HEK293 (cell line): ENCODE results near the gene HNRNPUL2.

Experiments
- CTCF ChIA-PET: fragments of 350-600 bp; formaldehyde crosslinking; extraction: SDS; loops from one replicate; lab custom pipeline; 2021; ENCODE audit warnings: antibody characterized with exemption; lab: Yijun Ruan, JAX
- POLR2A ChIA-PET: fragments of 300-600 bp; formaldehyde crosslinking; extraction: SDS; loops from one replicate; lab custom pipeline; 2020; ENCODE audit warnings: antibody characterized with exemption, inconsistent platforms; lab: Yijun Ruan, JAX
- H3K27ac ChIP-seq: fragments of 200-500 bp; sonication (Bioruptor generic); 2 replicates; pipeline ENCODE4 v1.5.1; 2014; ENCODE audit warnings: low read depth, low read length, control low read depth, inconsistent platforms; ENCODE audit errors: extremely low read depth
- H3K36me3 ChIP-seq, 2 experiments: fragments of 200-500 bp in 1 of 2; sonication (Bioruptor generic) in 1 of 2; 1 replicate in 1 of 2; 2 replicates in 1 of 2; pipeline ENCODE4 v1.5.1; 2014 to 2017; ENCODE audit warnings: inconsistent platforms in 2 of 2, low read length in 2 of 2; ENCODE audit not compliant: control insufficient read depth in 2 of 2, insufficient read depth in 1 of 2
- H3K4me1 ChIP-seq: fragments of 200-500 bp; sonication (Bioruptor generic); 2 replicates; pipeline ENCODE4 v1.5.1; 2014; ENCODE audit warnings: mild to moderate bottlenecking, low read length, inconsistent platforms; ENCODE audit not compliant: control insufficient read depth, insufficient read depth
- H3K4me3 ChIP-seq: 2 replicates; pipeline ENCODE4 v1.5.1; 2011; ENCODE audit warnings: low read depth, mild to moderate bottlenecking, control low read depth, low read length, moderate library complexity
- H3K9me3 ChIP-seq: fragments of 200-500 bp; sonication (Bioruptor generic); 2 replicates; pipeline ENCODE4 v1.5.1; 2014; ENCODE audit warnings: low read depth, low read length, inconsistent platforms; ENCODE audit not compliant: control insufficient read depth, insufficient read depth
- BCL11B ChIP-seq: fragments of 450-650 bp; formaldehyde crosslinking; IDR thresholded peaks from 2 replicates; pipeline ENCODE4 v1.5.1; 2016; ENCODE audit warnings: low read depth, missing biosample characterization, missing genetic modification characterization
- GLIS1 ChIP-seq: fragments of 450-650 bp; formaldehyde crosslinking; IDR thresholded peaks from 2 replicates; pipeline ENCODE4 v1.5.1; 2016; ENCODE audit warnings: missing biosample characterization, missing genetic modification characterization
- KLF1 ChIP-seq: fragments of 450-650 bp; formaldehyde crosslinking; IDR thresholded peaks from 2 replicates; pipeline ENCODE4 v1.5.1; 2016; ENCODE audit warnings: missing biosample characterization, missing genetic modification characterization
- KLF8 ChIP-seq: fragments of 450-650 bp; formaldehyde crosslinking; IDR thresholded peaks from 2 replicates; pipeline ENCODE4 v1.5.1; 2016; ENCODE audit warnings: missing biosample characterization, missing genetic modification characterization
- MZF1 ChIP-seq: fragments of 450-650 bp; formaldehyde crosslinking; IDR thresholded peaks from 2 replicates; pipeline ENCODE4 v1.5.1; 2017; ENCODE audit warnings: missing biosample characterization, missing genetic modification characterization, borderline replicate concordance
- RBAK ChIP-seq: fragments of 450-650 bp; formaldehyde crosslinking; IDR thresholded peaks from 2 replicates; pipeline ENCODE4 v1.5.1; 2016; ENCODE audit warnings: missing biosample characterization, missing genetic modification characterization
- SP3 ChIP-seq: fragments of 450-650 bp; formaldehyde crosslinking; IDR thresholded peaks from 2 replicates; pipeline ENCODE4 v1.5.1; 2016; ENCODE audit warnings: missing biosample characterization, missing genetic modification characterization
- TRIM28 ChIP-seq: IDR thresholded peaks from 2 replicates; pipeline ENCODE4 v1.6.1; 2011; ENCODE audit warnings: low read length, control low read depth, borderline replicate concordance
- ZFP41 ChIP-seq: fragments of 450-650 bp; formaldehyde crosslinking; IDR thresholded peaks from 2 replicates; pipeline ENCODE4 v1.5.1; 2016; ENCODE audit warnings: missing biosample characterization, missing genetic modification characterization, borderline replicate concordance
- ZNF175 ChIP-seq: fragments of 450-650 bp; formaldehyde crosslinking; IDR thresholded peaks from 2 replicates; pipeline ENCODE4 v1.5.1; 2016; ENCODE audit warnings: missing biosample characterization, missing genetic modification characterization
- ZNF24 ChIP-seq: fragments of 450-650 bp; formaldehyde crosslinking; IDR thresholded peaks from 2 replicates; pipeline ENCODE4 v1.5.1; 2016; ENCODE audit warnings: missing biosample characterization, missing genetic modification characterization
- ZNF335 ChIP-seq: fragments of 450-650 bp; formaldehyde crosslinking; conservative IDR thresholded peaks from 2 replicates; pipeline ENCODE4 v1.5.1; 2016; ENCODE audit warnings: missing biosample characterization, missing genetic modification characterization
- ZNF501 ChIP-seq: fragments of 450-650 bp; formaldehyde crosslinking; IDR thresholded peaks from 2 replicates; pipeline ENCODE4 v1.5.1; 2016; ENCODE audit warnings: missing biosample characterization, missing genetic modification characterization
- ZNF561 ChIP-seq: fragments of 450-650 bp; IDR thresholded peaks from 2 replicates; pipeline ENCODE4 v1.5.1; 2018; ENCODE audit warnings: missing biosample characterization, missing genetic modification characterization, borderline replicate concordance
- ZNF664 ChIP-seq: fragments of 450-650 bp; formaldehyde crosslinking; IDR thresholded peaks from 2 replicates; pipeline ENCODE4 v1.5.1; 2016; ENCODE audit warnings: missing biosample characterization, missing genetic modification characterization
- ZNF747 ChIP-seq: fragments of 450-650 bp; formaldehyde crosslinking; IDR thresholded peaks from 2 replicates; pipeline ENCODE4 v1.5.1; 2016; ENCODE audit warnings: missing biosample characterization, missing genetic modification characterization
- ZNF776 ChIP-seq: fragments of 450-650 bp; formaldehyde crosslinking; IDR thresholded peaks from 2 replicates; pipeline ENCODE4 v1.5.0; 2017; ENCODE audit warnings: missing biosample characterization, missing genetic modification characterization, borderline replicate concordance
- ZNF785 ChIP-seq: fragments of 450-650 bp; formaldehyde crosslinking; IDR thresholded peaks from 2 replicates; pipeline ENCODE4 v1.5.1; 2016; ENCODE audit warnings: missing biosample characterization, missing genetic modification characterization
- TF ChIP-seq, protein P1 (sequence below): fragments of 450-650 bp; formaldehyde crosslinking; IDR thresholded peaks from 2 replicates; pipeline ENCODE4 v1.5.1; 2016; ENCODE audit warnings: missing biosample characterization, missing genetic modification characterization
- TF ChIP-seq, protein P2 (sequence below): fragments of 450-650 bp; formaldehyde crosslinking; optimal IDR thresholded peaks from 2 replicates; pipeline ENCODE3; 2016; ENCODE audit warnings: missing biosample characterization, mild to moderate bottlenecking, missing genetic modification characterization
- TF ChIP-seq, protein P3 (sequence below): fragments of 450-650 bp; formaldehyde crosslinking; IDR thresholded peaks from 2 replicates; pipeline ENCODE4 v1.5.1; 2016; ENCODE audit warnings: missing biosample characterization, missing genetic modification characterization
- TF ChIP-seq, protein P4 (sequence below): fragments of 450-650 bp; formaldehyde crosslinking; conservative IDR thresholded peaks from 2 replicates; pipeline ENCODE4 v1.5.1; 2016; ENCODE audit warnings: low read depth, missing biosample characterization, missing genetic modification characterization
- TF ChIP-seq, protein P5 (sequence below): fragments of 450-650 bp; formaldehyde crosslinking; IDR thresholded peaks from 2 replicates; pipeline ENCODE4 v1.5.1; 2016; ENCODE audit warnings: missing biosample characterization, missing genetic modification characterization, low read depth
- TF ChIP-seq, protein P6 (sequence below): fragments of 450-650 bp; formaldehyde crosslinking; IDR thresholded peaks from 2 replicates; pipeline ENCODE4 v1.5.1; 2016; ENCODE audit warnings: missing biosample characterization, missing genetic modification characterization

The HNRNPUL2 gene

DNA sequence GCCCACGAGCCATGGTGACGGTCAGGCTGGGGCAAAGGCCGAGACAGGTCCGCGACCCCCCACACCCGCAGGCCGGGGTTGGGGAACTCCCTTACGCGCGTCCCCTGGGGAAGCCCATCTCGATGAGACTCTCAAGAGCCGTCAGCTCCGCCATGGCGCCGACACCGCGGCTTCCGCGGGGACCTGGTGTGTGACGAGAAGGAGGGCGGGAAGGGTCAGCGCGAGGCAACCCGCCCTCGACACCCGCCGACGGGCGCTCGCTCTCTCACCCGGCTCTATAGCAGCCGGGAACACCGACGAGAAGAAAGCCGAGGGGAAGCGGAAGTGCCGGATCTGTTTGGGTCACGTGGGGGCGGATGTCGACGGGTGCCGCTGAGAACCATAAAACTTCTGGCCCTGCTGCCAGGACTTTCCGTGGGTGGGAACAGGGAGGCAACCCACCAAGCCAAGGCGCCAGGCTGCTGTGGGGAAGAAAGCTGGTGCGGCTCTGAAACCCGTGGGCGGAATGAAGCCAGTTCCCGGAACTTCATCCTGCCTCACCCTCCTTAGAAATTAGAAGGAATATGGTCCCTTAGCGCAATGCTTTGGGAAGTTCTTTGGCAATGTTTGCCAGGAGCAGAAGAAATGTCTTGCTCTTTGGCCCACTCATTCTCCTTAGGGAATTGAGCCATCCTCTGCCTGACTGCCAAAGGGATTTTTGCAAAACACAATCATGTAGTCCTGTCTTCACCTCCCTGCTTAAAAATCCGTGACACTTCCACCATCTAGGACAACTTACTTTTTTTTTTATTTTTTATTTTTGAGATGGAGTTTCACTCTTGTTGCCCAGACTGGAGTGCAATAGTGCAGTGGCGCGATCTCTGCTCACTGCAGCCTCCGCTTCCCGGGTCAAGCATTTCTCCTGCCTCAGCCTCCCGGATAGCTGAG is 48.2 kb downstream of the HNRNPUL2 start, which contains the start of gene UBXN1:
Gene UBXN1 (minus strand): TSS at position 304 of the 927 bp plus-strand sequence. CDS start 150 bp downstream, at position 154.
- Histone ChIP-seq H3K9me3 (no peaks in the 10 kb centered on the region), H3K36me3 (peaks cover 0 to 33% of the 10 kb centered on the region in 2 experiments; a peak in 2 of 3 replicates), H3K4me3 (peak within 1 kb of the TSS; percentile 90), H3K4me1 (peaks cover 8% of the 10 kb centered on the region), H3K27ac (peak within 1 kb of the TSS; percentile 62)
- ChIA-PET CTCF (interaction anchor here (0.6 to 4.5 kb wide), 7 partner anchors 14 to 364 kb away, joined by 3 to 46 read pairs (median 3); partner anchors contain the start of genes C11orf98 and CSKMT), POLR2A (interaction anchor here (0.5 to 3.5 kb wide), 11 partner anchors 8 to 1663 kb away, joined by 3 to 24 read pairs (median 4); partner anchors contain the start of genes BSCL2, C11orf98, CSKMT and INTS5)
- TF ChIP-seq, protein P1, sequence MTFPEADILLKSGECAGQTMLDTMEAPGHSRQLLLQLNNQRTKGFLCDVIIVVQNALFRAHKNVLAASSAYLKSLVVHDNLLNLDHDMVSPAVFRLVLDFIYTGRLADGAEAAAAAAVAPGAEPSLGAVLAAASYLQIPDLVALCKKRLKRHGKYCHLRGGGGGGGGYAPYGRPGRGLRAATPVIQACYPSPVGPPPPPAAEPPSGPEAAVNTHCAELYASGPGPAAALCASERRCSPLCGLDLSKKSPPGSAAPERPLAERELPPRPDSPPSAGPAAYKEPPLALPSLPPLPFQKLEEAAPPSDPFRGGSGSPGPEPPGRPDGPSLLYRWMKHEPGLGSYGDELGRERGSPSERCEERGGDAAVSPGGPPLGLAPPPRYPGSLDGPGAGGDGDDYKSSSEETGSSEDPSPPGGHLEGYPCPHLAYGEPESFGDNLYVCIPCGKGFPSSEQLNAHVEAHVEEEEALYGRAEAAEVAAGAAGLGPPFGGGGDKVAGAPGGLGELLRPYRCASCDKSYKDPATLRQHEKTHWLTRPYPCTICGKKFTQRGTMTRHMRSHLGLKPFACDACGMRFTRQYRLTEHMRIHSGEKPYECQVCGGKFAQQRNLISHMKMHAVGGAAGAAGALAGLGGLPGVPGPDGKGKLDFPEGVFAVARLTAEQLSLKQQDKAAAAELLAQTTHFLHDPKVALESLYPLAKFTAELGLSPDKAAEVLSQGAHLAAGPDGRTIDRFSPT (tag by site-specific recombination), result peak; percentile 83
- TF ChIP-seq ZNF747 (tag by site-specific recombination), result no peak
- peak; percentile 52 for TF ChIP-seq SP3 (tag by site-specific recombination)
- no peak for TF ChIP-seq ZNF664 (tag by site-specific recombination)
- TF ChIP-seq ZNF776, result peak; percentile 100
- peak; percentile 20; the same call in 1 of the 2 replicates for TF ChIP-seq GLIS1 (tag by site-specific recombination)
- TF ChIP-seq, protein P2, sequence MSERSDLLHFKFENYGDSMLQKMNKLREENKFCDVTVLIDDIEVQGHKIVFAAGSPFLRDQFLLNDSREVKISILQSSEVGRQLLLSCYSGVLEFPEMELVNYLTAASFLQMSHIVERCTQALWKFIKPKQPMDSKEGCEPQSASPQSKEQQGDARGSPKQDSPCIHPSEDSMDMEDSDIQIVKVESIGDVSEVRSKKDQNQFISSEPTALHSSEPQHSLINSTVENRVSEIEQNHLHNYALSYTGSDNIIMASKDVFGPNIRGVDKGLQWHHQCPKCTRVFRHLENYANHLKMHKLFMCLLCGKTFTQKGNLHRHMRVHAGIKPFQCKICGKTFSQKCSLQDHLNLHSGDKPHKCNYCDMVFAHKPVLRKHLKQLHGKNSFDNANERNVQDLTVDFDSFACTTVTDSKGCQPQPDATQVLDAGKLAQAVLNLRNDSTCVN, result peak; percentile 68
- TF ChIP-seq, protein P3, sequence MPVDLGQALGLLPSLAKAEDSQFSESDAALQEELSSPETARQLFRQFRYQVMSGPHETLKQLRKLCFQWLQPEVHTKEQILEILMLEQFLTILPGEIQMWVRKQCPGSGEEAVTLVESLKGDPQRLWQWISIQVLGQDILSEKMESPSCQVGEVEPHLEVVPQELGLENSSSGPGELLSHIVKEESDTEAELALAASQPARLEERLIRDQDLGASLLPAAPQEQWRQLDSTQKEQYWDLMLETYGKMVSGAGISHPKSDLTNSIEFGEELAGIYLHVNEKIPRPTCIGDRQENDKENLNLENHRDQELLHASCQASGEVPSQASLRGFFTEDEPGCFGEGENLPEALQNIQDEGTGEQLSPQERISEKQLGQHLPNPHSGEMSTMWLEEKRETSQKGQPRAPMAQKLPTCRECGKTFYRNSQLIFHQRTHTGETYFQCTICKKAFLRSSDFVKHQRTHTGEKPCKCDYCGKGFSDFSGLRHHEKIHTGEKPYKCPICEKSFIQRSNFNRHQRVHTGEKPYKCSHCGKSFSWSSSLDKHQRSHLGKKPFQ (tag by site-specific recombination), result peak; percentile 96
- peak; percentile 66; the same call in 1 of the 2 replicates for TF ChIP-seq ZNF561 (tag by site-specific recombination)
- TF ChIP-seq, protein P4, sequence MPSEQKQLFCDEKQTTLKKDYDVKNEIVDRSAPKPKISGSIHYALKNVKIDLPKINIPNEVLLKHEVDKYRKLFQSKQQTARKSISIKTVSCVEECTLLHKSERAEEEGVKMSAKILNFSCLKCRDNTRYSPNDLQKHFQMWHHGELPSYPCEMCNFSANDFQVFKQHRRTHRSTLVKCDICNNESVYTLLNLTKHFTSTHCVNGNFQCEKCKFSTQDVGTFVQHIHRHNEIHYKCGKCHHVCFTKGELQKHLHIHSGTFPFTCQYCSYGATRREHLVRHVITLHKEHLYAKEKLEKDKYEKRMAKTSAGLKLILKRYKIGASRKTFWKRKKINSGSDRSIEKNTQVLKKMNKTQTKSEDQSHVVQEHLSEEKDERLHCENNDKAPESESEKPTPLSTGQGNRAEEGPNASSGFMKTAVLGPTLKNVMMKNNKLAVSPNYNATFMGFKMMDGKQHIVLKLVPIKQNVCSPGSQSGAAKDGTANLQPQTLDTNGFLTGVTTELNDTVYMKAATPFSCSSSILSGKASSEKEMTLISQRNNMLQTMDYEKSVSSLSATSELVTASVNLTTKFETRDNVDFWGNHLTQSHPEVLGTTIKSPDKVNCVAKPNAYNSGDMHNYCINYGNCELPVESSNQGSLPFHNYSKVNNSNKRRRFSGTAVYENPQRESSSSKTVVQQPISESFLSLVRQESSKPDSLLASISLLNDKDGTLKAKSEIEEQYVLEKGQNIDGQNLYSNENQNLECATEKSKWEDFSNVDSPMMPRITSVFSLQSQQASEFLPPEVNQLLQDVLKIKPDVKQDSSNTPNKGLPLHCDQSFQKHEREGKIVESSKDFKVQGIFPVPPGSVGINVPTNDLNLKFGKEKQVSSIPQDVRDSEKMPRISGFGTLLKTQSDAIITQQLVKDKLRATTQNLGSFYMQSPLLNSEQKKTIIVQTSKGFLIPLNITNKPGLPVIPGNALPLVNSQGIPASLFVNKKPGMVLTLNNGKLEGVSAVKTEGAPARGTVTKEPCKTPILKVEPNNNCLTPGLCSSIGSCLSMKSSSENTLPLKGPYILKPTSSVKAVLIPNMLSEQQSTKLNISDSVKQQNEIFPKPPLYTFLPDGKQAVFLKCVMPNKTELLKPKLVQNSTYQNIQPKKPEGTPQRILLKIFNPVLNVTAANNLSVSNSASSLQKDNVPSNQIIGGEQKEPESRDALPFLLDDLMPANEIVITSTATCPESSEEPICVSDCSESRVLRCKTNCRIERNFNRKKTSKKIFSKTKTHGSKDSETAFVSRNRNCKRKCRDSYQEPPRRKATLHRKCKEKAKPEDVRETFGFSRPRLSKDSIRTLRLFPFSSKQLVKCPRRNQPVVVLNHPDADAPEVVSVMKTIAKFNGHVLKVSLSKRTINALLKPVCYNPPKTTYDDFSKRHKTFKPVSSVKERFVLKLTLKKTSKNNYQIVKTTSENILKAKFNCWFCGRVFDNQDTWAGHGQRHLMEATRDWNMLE (tag by site-specific recombination), result peak; percentile 85
- peak; percentile 58; the same call in 1 of the 2 replicates for TF ChIP-seq ZNF24 (tag by site-specific recombination)
- TF ChIP-seq MZF1 (tag by site-specific recombination), result no peak
- no peak for TF ChIP-seq ZFP41 (tag by site-specific recombination)
- TF ChIP-seq KLF1, result peak; percentile 19; the same call in 1 of the 2 replicates
- TF ChIP-seq KLF8 (tag by site-specific recombination), result peak; percentile 82
- TF ChIP-seq, protein P5, sequence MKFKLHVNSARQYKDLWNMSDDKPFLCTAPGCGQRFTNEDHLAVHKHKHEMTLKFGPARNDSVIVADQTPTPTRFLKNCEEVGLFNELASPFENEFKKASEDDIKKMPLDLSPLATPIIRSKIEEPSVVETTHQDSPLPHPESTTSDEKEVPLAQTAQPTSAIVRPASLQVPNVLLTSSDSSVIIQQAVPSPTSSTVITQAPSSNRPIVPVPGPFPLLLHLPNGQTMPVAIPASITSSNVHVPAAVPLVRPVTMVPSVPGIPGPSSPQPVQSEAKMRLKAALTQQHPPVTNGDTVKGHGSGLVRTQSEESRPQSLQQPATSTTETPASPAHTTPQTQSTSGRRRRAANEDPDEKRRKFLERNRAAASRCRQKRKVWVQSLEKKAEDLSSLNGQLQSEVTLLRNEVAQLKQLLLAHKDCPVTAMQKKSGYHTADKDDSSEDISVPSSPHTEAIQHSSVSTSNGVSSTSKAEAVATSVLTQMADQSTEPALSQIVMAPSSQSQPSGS (tag by site-specific recombination), result no peak
- no peak for TF ChIP-seq RBAK (tag by site-specific recombination)
- TF ChIP-seq ZNF335 (tag by site-specific recombination), result peak; percentile 66
- peak; percentile 67; the same call in 1 of the 2 replicates for TF ChIP-seq TRIM28
- TF ChIP-seq, protein P6, sequence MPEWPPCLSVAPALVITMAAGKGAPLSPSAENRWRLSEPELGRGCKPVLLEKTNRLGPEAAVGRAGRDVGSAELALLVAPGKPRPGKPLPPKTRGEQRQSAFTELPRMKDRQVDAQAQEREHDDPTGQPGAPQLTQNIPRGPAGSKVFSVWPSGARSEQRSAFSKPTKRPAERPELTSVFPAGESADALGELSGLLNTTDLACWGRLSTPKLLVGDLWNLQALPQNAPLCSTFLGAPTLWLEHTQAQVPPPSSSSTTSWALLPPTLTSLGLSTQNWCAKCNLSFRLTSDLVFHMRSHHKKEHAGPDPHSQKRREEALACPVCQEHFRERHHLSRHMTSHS, result no peak
- TF ChIP-seq ZNF501 (tag by site-specific recombination), result peak; percentile 74; the same call in 1 of the 2 replicates
- TF ChIP-seq ZNF785 (tag by site-specific recombination), result no peak
- TF ChIP-seq ZNF175, result no peak
- no peak for TF ChIP-seq BCL11B
